NCI-H345 treated with DMSO at 0.1 percent for 48 hours (cell line): ENCODE measurements around the gene CLTC.

Experiments used
- DNase-seq: peaks from one replicate; lab custom pipeline; 2025; ENCODE audit not compliant: unreplicated experiment; lab: John Stamatoyannopoulos, UW

CLTC gene

DNA sequence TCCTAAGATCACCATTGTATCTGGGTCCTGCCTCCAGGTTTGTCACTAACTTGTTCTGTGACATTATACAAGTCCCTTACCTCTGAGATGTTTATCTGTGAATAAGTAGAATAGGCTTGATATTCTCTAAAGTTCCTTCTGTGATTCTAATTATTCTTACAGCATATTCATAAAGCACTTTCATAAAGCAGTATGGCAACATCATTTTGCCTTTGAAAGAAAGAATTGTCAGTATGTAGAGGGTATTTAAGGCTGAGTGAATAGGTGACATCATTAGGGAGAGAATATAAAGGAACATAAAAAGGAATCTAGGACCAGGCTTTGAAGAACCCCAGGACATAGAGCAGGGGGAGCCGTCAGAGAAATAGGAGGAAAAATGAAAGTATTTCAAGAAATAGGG is 103.3 kb downstream of the CLTC start:
- DNase-seq: no peak

DNA sequence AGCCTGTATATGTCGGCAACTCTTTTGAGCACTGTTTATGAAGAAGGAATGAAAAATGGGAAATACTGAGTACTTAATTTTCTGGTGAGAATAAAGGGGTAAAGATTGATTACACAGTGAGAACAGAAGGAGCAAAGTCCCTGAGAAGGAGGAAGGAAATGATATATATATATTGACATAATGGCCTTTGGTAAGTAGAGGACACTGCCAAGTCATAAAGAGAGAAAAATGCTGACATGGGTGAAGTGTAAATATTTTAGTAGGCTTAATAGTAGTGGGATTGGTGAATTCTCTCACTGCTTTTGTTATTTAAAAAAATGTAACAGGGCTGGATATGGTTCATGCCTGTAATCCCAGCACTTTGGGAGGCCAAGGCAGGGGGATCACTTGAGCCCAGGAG is 103.9 kb downstream of the CLTC start:
- DNase-seq: no peak

DNA sequence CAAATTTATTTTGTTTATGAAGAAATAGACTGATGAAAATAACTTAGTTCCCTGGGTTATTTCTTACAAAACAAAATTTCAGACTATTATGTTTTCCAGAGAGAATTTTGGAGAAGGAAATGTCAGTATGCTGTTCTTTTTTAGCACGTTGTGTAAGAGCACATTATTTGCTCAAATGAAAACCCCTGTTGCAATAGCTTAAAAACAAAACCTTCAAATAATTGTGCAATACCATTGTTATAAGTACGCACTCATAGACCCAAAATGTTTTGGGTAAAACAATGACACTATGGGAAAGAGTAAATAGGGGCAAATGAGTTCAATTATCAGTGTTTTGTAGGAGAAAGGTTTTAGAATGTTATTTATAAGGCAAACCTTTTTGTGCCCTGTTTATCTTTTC is 106.0 kb downstream of the CLTC start:
- DNase-seq: no peak

DNA sequence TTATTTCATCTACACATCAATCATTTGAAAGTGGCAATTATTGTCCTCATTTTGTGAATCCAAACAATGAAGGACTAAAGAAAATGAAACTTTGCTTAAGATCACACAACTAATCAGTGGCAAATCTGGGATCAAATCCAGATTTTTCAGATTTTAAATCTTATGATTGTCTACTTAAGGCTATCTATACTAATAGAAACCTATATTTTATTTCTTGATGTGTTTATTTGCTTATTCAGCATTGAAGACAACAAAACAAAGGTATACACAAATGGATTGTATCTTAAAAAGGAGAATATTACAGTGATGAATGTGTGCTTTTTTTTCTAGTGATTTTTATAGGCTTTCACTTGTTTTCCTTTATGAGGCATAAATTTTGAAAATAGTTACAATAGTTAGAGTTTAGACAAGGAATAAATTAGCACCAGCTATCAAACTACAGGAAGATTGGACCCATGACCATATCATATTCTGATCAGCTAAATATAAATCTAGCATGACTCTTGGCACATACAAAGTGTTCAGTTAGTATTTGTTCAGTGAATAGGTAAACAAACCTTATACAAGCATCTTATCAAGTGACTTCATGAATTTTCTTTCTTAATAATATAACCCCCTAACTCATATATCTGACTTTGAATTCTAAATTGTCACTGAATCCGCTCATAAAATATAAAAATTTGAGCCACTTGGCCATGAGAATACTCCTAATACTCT is 108.3 kb downstream of the CLTC start:
- DNase-seq: no peak

DNA sequence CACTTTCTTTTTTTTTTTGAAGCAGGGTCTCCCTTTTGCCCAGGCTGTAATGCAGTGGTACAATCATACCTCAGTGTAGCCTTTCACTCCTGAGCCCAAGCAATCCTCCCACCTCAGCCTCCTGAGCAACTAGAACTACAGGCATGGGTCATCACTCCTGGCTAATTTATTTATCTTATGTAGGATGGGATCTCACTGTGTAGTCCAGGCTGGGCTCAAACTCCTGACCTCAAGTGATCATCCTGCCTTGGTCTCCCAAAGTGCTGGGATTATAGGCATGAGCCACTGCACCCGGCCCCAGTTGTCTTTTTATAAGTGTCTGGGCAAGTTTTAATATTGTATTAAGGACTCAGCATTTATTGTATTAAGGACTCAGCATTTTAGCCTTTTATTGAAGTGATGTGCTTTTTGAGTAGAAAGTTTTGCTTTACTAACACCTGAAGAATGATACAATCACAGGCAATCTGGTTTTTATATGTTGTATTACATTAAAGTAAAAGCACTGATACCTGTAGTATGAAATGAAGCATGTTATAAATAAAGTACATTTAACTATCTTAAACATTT is 110.7 kb downstream of the CLTC start:
- DNase-seq: no peak

DNA sequence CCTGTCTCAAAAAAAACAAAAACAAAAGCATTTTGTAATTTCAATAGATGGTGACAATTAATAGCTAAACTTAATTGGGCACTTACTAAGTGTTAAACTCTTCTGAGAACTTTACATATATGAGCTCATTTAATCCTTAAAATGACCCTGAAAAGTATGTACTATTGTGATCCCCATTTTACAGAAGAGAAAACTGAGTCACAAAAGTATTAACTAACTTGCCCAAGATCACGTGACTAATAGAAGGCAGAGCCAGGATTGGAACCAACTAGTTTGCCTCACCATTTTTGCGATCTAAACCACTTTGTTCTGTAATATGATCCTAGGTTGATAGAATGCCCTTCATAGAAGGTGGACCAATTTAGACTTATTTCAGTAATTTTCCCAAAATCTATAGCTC is 114.0 kb downstream of the CLTC start:
- no peak for DNase-seq

DNA sequence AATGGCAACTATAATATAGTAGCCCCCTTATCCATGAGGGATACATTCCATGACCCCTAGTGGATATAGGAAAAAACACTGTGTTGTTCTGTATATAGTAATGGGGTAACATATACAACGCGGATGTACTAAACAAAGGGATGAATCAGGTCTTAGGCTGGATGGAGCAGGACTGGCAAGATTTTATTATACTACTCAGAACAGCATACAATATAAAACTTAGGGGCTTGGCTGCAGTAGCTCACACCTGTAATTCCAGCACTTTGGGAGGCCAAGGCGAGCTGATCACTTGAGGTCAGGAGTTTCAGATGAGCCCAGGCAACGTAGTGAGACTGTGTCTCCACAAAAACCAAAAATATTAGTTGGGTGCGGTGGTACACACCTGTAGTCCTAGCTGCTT is 114.5 kb downstream of the CLTC start:
- DNase-seq: no peak

DNA sequence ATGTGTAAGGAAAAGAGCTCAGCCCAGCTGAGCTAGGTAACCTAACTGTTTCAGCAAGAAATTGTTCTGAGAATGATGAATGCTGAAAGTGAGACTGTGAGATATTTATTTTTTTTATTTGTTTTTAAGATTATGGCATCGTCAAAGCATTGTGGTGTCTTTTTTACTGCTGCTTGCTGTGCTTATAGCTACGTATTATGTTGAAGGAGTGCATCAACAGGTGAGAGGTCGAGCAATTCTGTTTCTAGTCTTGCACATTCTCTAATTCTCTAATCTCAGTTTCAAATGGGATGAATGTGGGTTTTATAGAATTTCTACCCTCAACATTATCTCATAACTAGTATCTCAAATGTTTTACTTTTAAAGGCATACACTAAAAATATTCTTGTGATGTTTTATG is 117.6 kb downstream of the CLTC start:
- DNase-seq: no peak

DNA sequence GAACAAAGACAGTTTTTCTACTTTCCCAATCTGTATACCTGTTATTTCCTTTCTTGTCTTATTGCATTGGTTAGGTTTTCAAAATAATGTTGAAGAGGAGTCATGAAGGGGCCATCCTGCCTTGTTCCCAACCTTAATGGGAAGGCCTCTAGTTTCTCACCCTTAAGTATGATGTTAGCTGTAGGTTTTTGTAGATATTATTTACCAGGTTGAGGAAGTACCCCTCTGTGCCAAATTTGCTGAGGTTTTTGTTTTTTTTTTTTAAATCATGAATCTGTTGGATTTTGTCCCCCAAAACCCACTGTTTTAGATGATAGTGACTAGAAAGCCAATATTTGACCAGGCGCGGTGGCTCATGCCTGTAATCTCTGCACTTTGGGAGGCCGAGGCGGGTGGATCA is 124.1 kb downstream of the CLTC start:
- DNase-seq: no peak

DNA sequence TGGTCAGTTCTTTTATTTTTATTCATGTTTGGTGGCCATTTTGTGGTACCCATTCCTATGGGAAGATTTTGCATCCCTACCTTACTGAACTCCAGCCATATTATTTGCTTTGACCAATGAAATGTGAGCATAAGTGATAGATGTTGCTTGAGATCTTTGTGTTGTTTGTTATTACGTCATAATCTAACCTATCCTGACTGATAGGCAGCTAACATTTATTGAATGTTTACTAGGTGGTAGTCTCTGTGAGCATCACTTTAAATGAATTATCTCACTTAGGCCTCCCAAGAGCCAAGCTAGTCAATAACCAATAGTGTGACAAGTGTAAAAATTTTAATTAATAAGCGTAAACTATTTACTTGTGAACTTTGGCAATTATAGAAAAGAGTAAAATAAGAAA is 125.3 kb downstream of the CLTC start:
- no peak for DNase-seq
